Measurements from ENCODE around the gene KHK.

- TF ChIP-seq GATA2 (IDR thresholded peaks at IDR 0.05; ENCODE audit: low read depth, low read length) (no peak), GATA3 (IDR thresholded peaks at IDR 0.05; ENCODE audit: low read depth, low read length) (no peak)
These were observed 32.8 kb upstream of the KHK start for GRCh38 chr2:27053776-27054175.
